ENCODE results near the gene LGALSL.

LGALSL gene

DNA sequence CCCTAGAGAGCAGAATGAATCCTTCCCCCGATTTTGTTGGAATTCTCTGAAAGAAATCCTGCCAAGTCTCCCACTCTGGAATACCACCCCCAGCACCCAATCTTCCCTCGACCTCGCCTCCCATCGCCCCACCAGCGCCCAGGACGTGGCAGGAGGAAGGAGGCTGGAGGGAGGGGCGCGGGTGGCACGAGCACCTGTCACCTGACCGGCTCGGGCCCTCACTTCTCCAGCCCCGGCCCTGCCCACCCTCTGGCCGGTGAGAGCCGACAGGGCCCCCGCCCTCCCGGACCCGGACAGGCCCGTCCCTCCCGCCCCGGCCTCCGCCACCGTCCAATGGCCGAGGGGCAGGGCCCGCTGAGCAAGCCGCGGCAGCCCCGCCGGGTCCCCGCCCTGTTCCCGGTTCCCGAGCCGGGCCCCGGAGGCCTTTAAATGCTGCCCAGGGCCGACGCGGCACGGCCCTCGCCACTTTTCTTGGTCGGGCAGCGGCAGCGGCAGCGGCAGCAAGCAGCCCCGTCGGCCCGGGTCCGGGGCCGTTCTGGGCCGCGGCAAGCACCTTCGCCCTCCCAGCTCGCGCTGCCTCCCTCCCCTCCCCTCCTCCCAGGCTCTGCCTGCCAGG is at the start of gene LGALSL:
TSS of gene LGALSL (plus strand) at position 393 of the 616 bp plus-strand sequence. CDS start 384 bp downstream, outside the sequence.
- no peak for DNase-seq

DNA sequence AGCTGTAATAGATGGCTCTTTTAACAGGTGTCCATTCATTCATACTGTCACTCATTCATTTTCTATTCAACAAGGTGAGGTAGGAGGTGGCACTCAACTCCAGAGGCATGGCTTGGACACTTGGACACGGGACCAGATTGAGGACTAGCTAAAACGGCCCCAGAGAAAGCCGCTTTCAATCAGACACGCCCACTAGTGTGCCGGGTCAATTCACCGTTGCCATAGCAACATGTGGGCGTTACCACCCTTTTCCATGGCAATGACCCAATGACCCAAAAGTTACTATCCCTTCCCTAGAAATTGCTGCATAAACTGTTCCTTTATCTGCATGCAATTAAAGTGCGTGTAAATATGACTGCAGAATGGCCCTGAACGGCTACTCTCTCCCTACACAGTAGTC is 49.2 kb upstream of the LGALSL start:
- no peak for DNase-seq

GRCh38 chr2:64405581-64406406 is 48.2 kb upstream of the LGALSL start:
- DNase-seq, result no peak

DNA sequence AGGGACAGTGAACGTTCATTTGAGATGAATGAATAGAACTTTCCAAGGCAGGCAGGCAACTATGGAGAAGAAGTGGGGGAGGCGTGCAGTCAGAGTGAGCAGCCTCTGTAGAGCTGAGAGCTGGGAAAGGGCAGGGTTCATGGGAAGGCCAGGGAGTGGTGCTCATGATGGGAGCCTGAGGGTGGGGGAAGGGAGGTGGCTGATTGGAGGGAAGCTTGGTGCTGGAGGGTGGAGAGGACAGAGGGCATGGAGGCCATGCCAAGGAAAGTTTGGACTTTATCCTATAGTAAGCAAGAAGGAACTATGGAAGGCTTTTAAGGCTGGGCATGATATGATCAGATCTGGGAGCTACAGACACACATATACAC is 47.6 kb upstream of the LGALSL start:
- DNase-seq, result no peak

DNA sequence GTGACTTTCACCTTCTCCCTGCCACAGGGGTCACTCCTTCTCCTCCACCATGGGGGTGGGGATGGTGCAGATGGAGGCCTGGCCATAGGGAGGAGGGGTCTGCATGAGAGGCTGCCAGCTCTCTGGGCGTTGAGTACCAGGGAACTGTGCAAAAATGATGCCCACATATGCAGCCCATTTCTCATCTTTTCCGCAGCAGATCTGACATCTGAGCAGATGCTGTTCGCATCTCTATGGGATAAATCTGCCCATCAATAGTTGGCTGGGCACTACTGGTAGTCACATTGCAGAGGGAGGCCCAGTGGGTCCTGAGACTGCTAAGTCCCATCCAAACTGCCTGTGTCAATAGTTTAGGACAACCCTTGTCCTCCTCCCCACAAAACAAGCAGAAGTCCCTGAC is 45.9 kb upstream of the LGALSL start:
- no peak for DNase-seq

DNA sequence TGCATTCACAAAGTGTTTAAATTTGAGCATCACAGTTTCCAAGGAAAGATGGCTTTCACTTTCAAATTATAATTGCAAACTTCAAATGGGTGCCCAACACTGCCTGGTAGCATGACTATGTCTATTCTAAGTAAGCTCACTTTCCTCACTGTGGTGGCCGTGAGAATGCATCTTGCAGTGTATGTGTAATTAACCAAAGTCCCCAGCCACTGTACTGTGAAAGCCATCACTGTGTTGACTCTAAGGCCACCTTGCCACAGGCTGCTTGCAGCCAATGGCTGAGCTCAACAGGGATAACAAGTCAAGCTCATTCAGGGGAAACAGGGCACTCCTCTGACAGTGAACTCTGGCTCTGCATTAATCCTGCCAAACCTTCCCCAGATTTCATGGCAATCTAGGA is 43.3 kb upstream of the LGALSL start:
- DNase-seq, result no peak

- no peak for DNase-seq
These were observed 41.3 kb upstream of the LGALSL start for GRCh38 chr2:64412671-64413070.

DNA sequence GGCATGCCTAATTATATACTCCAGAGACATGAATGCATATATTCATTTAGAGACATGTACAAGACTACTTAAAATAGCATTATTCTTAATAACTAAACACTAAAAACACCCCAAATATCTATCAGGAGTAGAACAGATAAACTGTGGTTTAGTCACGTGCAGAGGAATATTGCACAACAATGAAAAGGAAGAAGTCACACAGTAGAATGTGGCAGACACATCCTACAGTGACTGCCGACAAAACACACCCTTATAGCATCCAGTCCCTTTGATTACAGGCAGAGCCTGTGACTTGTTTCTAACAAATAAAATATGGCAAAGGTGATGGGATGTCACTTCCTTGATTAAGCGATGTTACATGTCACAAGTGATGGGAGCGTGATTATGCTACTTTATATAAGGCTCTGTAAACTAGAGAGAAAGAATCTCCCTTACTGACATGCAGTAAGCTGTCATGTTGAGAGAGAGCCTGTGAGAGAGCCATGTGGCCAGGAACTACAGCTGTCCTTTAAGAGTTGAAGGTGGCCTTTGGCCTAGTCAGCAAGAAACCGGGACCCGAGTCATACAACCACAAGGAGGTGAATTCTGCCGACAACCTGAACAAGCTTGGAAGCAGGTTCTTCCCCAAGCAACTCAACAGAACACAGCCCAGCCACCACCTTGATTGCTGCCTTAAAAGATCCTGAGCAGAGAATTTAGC is 39.1 kb upstream of the LGALSL start:
- no peak for DNase-seq

DNA sequence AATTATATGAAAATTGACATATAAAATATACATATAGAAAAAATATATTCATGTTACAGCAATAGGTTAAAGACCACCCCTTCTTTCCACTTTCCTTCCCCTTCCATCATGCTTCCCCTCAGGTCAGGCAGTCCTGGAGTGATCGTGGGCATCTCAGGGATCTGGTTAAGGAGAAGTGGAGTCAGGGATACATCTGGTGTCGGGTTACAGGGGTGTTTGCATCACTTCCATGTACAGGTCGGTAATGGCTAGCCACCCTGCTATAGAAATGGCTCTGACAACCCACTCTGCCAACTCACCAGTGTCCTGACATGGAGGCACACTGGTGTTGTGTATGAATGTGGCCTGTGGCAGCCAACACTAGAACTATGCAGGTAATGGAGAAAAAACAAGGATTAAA is 36.3 kb upstream of the LGALSL start:
- DNase-seq, result no peak

DNA sequence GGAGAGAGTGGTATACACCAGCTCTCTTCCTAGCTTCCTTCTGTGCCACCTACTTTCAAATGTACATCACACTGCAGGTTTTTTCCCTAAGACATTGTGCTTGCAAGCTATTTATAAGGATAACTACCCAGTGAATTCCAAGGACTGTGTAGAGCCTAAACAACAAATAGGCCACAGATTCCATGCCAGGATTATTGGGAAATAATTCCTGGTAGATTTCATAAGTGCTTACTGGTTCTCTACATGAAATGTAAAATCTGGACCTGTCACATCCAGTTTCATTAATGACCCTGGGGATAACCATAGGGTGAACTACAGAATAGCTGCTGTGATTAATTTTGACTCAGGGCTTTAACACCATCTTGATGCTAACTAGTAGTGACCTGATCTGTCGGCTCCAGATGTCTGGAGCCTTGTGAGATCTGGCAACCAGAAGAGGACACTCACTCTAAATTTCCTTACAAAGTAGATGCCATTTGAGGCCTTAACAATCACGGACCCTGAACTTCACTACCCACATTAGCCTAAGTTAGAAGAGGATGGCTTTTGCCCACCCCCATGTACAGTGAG is 34.3 kb upstream of the LGALSL start:
- DNase-seq, result no peak

- DNase-seq, result no peak
These were observed 33.3 kb upstream of the LGALSL start for GRCh38 chr2:64420677-64421076.

- DNase-seq, result no peak
These were observed 32.8 kb upstream of the LGALSL start for GRCh38 chr2:64421201-64421600.

- no peak for DNase-seq
These were observed 31.5 kb upstream of the LGALSL start for GRCh38 chr2:64422466-64422865.

- DNase-seq, result no peak
These were observed 30.7 kb upstream of the LGALSL start for GRCh38 chr2:64423303-64423702.

DNA sequence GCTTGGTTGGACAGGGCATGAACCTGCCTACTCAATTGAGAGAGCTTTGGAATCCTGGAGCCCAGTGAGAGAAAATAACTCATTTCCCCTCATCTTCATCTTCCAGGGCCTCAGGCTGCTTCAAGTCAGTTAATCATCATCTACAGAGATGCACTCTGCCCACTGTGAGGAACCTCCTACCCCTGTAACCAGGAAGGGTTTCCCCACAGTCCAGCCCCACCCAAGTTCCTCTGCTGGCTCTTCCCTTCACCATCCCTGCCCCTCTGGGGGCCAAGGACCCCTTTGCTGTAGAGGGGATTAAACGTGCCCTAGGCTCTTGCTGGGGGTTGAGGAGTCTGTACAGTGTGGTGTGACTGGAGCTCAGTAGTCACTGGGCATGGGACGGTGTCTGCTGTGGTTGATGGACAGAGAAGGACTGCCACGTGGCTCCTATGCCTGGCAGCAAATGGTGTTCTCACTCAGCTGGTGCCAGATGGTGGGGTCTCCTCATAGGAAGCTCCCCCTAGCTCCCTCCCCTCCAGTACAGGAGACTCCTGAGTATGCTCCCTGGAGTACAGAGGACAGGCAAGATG is 29.5 kb upstream of the LGALSL start:
- no peak for DNase-seq

DNA sequence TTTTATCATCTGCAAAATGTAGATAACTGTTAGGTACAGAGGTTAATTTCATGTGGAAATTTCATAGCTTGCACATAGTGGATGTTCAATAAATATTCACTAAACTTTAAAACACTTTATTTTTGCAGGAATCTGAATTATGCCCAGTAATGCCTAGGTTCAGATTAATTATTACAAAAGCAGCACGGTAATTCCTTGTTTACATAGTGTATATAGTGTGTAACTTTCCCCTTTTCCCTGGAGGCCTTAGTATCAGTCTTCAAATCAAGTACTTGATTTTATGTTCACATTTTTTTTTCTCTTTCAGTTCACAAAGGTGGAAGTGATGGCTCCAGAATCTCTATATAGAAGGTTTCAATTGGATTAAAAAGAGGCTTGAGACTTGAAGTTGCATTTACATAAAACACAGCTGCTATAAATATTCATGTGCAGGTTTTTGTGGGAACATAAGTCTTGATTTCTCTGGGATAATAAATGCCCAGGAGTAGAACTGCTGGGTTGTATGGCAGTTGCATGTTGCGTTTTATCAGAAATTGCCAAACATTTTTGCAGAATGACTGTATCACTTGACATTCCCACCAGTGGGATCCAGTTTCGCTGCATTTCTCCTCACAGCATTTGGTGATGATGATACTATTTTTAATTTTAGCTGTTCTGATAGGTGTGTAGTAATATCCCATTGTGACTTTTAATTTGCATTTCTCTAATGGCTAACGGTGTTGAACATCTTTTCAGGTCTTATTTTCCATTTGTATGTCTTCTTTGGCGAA is 27.6 kb upstream of the LGALSL start:
- no peak for DNase-seq

GRCh38 chr2:64434039-64434657 is 19.8 kb upstream of the LGALSL start:
- no peak for DNase-seq

DNA sequence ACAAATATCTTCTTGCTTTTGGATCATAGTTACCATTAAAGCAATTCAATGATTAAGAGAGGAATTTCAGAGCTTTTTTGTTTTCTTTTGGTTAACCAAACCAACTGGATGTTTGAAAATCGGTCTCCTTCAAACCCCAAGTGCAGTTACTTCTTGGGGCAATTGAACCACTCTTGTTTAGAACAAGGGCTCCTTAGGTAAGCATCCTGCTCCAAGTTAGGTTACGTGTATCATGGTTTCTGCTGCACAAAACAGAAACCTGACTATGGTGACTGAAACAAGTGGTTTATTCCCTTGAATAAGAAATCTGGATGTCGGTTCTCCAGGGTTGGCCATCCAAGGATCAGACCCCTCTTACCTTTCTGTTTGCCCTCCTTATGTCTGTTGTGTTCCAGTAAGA is 16.1 kb upstream of the LGALSL start:
- no peak for DNase-seq

DNA sequence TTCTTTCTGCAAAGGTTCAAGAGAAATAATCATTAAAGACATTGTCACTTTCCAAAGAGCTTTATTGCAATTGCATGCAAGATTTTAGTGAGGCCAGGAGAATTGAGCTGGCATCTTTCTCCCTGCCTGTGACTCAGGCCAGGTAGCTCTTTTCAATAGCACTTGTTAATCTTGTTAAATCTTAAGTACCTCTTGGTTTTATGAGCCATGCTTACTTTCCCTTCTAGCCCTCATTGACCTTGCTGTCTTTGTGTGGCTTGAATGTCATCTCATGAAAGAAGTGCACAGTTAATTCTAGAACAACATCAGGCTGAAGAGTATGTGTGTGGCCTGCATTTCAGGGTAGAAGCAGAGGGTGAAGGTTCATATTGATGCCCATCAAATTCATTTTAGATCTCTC is 14.8 kb upstream of the LGALSL start:
- no peak for DNase-seq

DNA sequence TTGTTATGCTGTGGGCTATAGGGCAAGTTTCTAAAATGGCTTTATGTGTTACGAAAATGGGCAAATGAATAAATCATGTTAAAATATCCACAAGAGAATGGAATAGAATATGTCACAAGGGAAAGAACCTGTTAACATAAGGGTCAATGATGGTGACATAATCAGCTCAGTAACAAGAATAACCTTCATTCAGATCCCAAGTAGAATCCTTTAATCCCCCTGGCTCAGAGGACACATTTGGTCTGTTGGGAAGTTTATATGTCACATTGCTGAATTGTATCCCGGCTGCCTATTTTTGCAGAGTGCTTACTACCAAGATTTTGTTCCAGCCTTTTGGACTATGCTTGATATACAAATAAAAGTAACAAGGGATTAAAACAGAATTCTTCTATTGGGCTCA is 13.1 kb upstream of the LGALSL start:
- DNase-seq, result no peak

- DNase-seq, result no peak
These were observed 11.7 kb upstream of the LGALSL start for GRCh38 chr2:64442277-64442676.

- no peak for DNase-seq
These were observed 11.0 kb upstream of the LGALSL start for GRCh38 chr2:64442801-64443429.
